Mesenchymal stem cell (in vitro differentiated cells and primary cell): Measurements from ENCODE around the gene ACKR3.

Source experiments
- DNase-seq: peaks from one replicate; pipeline ENCODE4 v3.0.0-alpha.2; 2013
- H2AFZ ChIP-seq: one replicate; pipeline ENCODE4 v1.6.1; 2013; ENCODE audit warnings: low read depth, mild to moderate bottlenecking, control low read depth, inconsistent platforms, low read length, moderate library complexity
- H2AK5ac ChIP-seq: 2 replicates; pipeline ENCODE4 v1.6.1; 2013; ENCODE audit warnings: low read length, moderate library complexity, mild to moderate bottlenecking, inconsistent platforms; ENCODE audit not compliant: severe bottlenecking
- H2BK120ac ChIP-seq: one replicate; pipeline ENCODE4 v1.6.1; 2013; ENCODE audit warnings: low read depth, mild to moderate bottlenecking, inconsistent platforms, low read length, moderate library complexity
- H2BK12ac ChIP-seq, 2 experiments: one replicate each; pipeline ENCODE4 v1.6.1; 2013; ENCODE audit warnings: inconsistent platforms in 2 of 2, low read length in 2 of 2, mild to moderate bottlenecking in 2 of 2, moderate library complexity in 2 of 2, control low read depth in 1 of 2
- H2BK15ac ChIP-seq: one replicate; pipeline ENCODE4 v1.6.1; 2013; ENCODE audit warnings: mild to moderate bottlenecking, low read depth, inconsistent platforms; ENCODE audit not compliant: poor library complexity, severe bottlenecking
- H2BK5ac ChIP-seq: 2 replicates; pipeline ENCODE4 v1.6.1; 2013; ENCODE audit warnings: low read depth, mild to moderate bottlenecking, low read length, control low read depth, inconsistent platforms; ENCODE audit not compliant: poor library complexity, severe bottlenecking
- H3K14ac ChIP-seq, 2 experiments: one replicate each; pipeline ENCODE4 v1.6.1; 2013; ENCODE audit warnings: inconsistent platforms in 2 of 2, low read length in 2 of 2, control low read depth in 1 of 2, mild to moderate bottlenecking in 1 of 2, moderate library complexity in 1 of 2
- H3K18ac ChIP-seq, 2 experiments: one replicate each; pipeline ENCODE4 v1.6.1; 2013; ENCODE audit warnings: inconsistent platforms in 2 of 2, low read length in 2 of 2, control low read depth in 1 of 2, low read depth in 1 of 2, mild to moderate bottlenecking in 1 of 2
- H3K23ac ChIP-seq, 2 experiments: one replicate each; pipeline ENCODE4 v1.6.1; 2013; ENCODE audit warnings: inconsistent platforms in 2 of 2, low read length in 2 of 2, mild to moderate bottlenecking in 2 of 2, moderate library complexity in 2 of 2, control low read depth in 1 of 2
- H3K27ac ChIP-seq: 2 replicates; pipeline ENCODE4 v1.5.1; 2013; ENCODE audit warnings: mild to moderate bottlenecking, moderate library complexity, low read length, control low read depth, inconsistent platforms; ENCODE audit not compliant: poor library complexity, severe bottlenecking
- H3K27me3 ChIP-seq, 2 experiments: 2 replicates each; pipeline versions ENCODE4 v1.6.1 to v1.7.0; 2013; ENCODE audit warnings: low read length in 2 of 2, mild to moderate bottlenecking in 2 of 2, moderate library complexity in 2 of 2, control low read depth in 1 of 2, inconsistent platforms in 1 of 2; ENCODE audit not compliant: control insufficient read depth in 1 of 2, insufficient read depth in 1 of 2
- H3K36me3 ChIP-seq, 2 experiments: 2 replicates each; pipeline versions ENCODE4 v1.6.1 to v1.7.0; 2013; ENCODE audit warnings: low read length in 2 of 2, control low read depth in 1 of 2, inconsistent platforms in 1 of 2, low read depth in 1 of 2, mild to moderate bottlenecking in 1 of 2; ENCODE audit not compliant: insufficient read depth in 2 of 2, control insufficient read depth in 1 of 2
- H3K4ac ChIP-seq, 2 experiments: one replicate each; pipeline ENCODE4 v1.6.1; 2013; ENCODE audit warnings: inconsistent platforms in 2 of 2, low read length in 2 of 2, mild to moderate bottlenecking in 2 of 2, moderate library complexity in 2 of 2, control low read depth in 1 of 2, low read depth in 1 of 2
- H3K4me1 ChIP-seq: 2 replicates; pipeline ENCODE4 v1.6.1; 2013; ENCODE audit warnings: low read depth, low read length, control low read depth; ENCODE audit not compliant: control insufficient read depth, insufficient read depth
- H3K4me2 ChIP-seq: 2 replicates; pipeline ENCODE4 v1.6.1; 2013; ENCODE audit warnings: low read length, mild to moderate bottlenecking, inconsistent platforms; ENCODE audit not compliant: poor library complexity, severe bottlenecking
- H3K4me3 ChIP-seq, 2 experiments: 2 replicates each; pipeline versions ENCODE4 v1.5.1 to v1.7.0; 2013; ENCODE audit warnings: low read length in 2 of 2, mild to moderate bottlenecking in 2 of 2, control low read depth in 1 of 2, low read depth in 1 of 2; ENCODE audit not compliant: insufficient read depth in 1 of 2
- H3K79me1 ChIP-seq: replicated peaks from 2 replicates; pipeline ENCODE4 v1.6.1; 2013; ENCODE audit warnings: mild to moderate bottlenecking, control low read depth, low read length, inconsistent platforms; ENCODE audit not compliant: poor library complexity, severe bottlenecking
- H3K9ac ChIP-seq: 2 replicates; pipeline ENCODE4 v1.7.0; 2013; ENCODE audit warnings: mild to moderate bottlenecking, low read length, moderate library complexity
- H3K9me3 ChIP-seq: 2 replicates; pipeline ENCODE4 v1.7.0; 2013; ENCODE audit warnings: mild to moderate bottlenecking, low read length; ENCODE audit not compliant: control insufficient read depth
- H4K8ac ChIP-seq: one replicate; pipeline ENCODE4 v1.6.1; 2013; ENCODE audit warnings: inconsistent platforms, mild to moderate bottlenecking, low read length, moderate library complexity
- H4K91ac ChIP-seq: one replicate; pipeline ENCODE4 v1.6.1; 2013; ENCODE audit warnings: mild to moderate bottlenecking, low read length, inconsistent platforms
- WGBS: methylation state at CpG from one replicate; pipeline ENCODE4 v1.1.7; 2013; ENCODE audit warnings: mixed read lengths; 5-methylcytosine and 5-hydroxymethylcytosine counted together

ACKR3 gene

GRCh38 chr2:236531195-236531594, 38.4 kb upstream of the ACKR3 start:
- H2BK5ac ChIP-seq, result no peak overlapping the region
- H2BK120ac ChIP-seq, result no peak overlapping the region
- no peak overlapping the region for H3K18ac ChIP-seq
- H4K8ac ChIP-seq, result no peak overlapping the region
- peaks cover 0 to 17% of the 10 kb centered on the region in 2 experiments for H3K27me3 ChIP-seq
- no peak overlapping the region for H3K27ac ChIP-seq
- no peak overlapping the region for H3K4me3 ChIP-seq
- H2BK12ac ChIP-seq, result no peak overlapping the region
- no peak overlapping the region for H3K9ac ChIP-seq
- H2AK5ac ChIP-seq, result no peak overlapping the region
- H3K23ac ChIP-seq, result no peak overlapping the region
- peaks cover 13% of the 10 kb centered on the region for H3K4me1 ChIP-seq
- H3K9me3 ChIP-seq, result no peaks in the 10 kb centered on the region
- no peak overlapping the region for H2BK15ac ChIP-seq
- H3K4me2 ChIP-seq, result no peak overlapping the region
- no peak overlapping the region for H4K91ac ChIP-seq
- no peak overlapping the region for H3K14ac ChIP-seq
- no peak for DNase-seq
- H3K36me3 ChIP-seq, result no peaks in the 10 kb centered on the region
- no peak overlapping the region for H2AFZ ChIP-seq
- no peak overlapping the region for H3K4ac ChIP-seq
- H3K79me1 ChIP-seq, result no peaks in the 10 kb centered on the region
- 91% methylated on average over 7 of the region's 7 CpGs for WGBS

GRCh38 chr2:236531996-236532395, 37.6 kb upstream of the ACKR3 start:
- no peaks in the 10 kb centered on the region for H3K36me3 ChIP-seq
- H3K4me1 ChIP-seq, result peaks cover 14% of the 10 kb centered on the region
- no peak overlapping the region for H3K4me3 ChIP-seq
- H3K79me1 ChIP-seq, result no peaks in the 10 kb centered on the region
- H3K14ac ChIP-seq, result no peak overlapping the region
- H2AK5ac ChIP-seq, result no peak overlapping the region
- H3K23ac ChIP-seq, result no peak overlapping the region
- no peak overlapping the region for H3K27ac ChIP-seq
- H3K9me3 ChIP-seq, result no peaks in the 10 kb centered on the region
- H2BK15ac ChIP-seq, result no peak overlapping the region
- 90% methylated on average over 1 of the region's 1 CpG for WGBS
- H4K91ac ChIP-seq, result no peak overlapping the region
- no peak for DNase-seq
- H3K18ac ChIP-seq, result no peak overlapping the region
- H4K8ac ChIP-seq, result no peak overlapping the region
- H2AFZ ChIP-seq, result no peak overlapping the region
- H3K9ac ChIP-seq, result no peak overlapping the region
- H2BK12ac ChIP-seq, result no peak overlapping the region
- H3K27me3 ChIP-seq, result peaks cover 0 to 21% of the 10 kb centered on the region in 2 experiments
- H3K4ac ChIP-seq, result no peak overlapping the region
- H2BK5ac ChIP-seq, result no peak overlapping the region
- H3K4me2 ChIP-seq, result no peak overlapping the region
- no peak overlapping the region for H2BK120ac ChIP-seq

GRCh38 chr2:236533343-236533742, 36.3 kb upstream of the ACKR3 start:
- H3K4ac ChIP-seq, result no peak overlapping the region
- H2BK15ac ChIP-seq, result no peak overlapping the region
- no peak overlapping the region for H3K27ac ChIP-seq
- no peak overlapping the region for H3K4me2 ChIP-seq
- H4K91ac ChIP-seq, result no peak overlapping the region
- no peak overlapping the region for H2AFZ ChIP-seq
- H3K36me3 ChIP-seq, result no peaks in the 10 kb centered on the region
- no peaks in the 10 kb centered on the region for H3K79me1 ChIP-seq
- no peak overlapping the region for H2BK12ac ChIP-seq
- no peak overlapping the region for H3K18ac ChIP-seq
- H2BK120ac ChIP-seq, result no peak overlapping the region
- H3K9me3 ChIP-seq, result no peaks in the 10 kb centered on the region
- H3K23ac ChIP-seq, result no peak overlapping the region
- WGBS, result 84% methylated on average over 4 of the region's 4 CpGs
- H3K4me1 ChIP-seq, result peaks cover 14% of the 10 kb centered on the region
- H4K8ac ChIP-seq, result no peak overlapping the region
- no peak overlapping the region for H3K9ac ChIP-seq
- H3K4me3 ChIP-seq, result no peak overlapping the region
- peaks cover 0 to 20% of the 10 kb centered on the region in 2 experiments for H3K27me3 ChIP-seq
- H3K14ac ChIP-seq, result no peak overlapping the region
- DNase-seq, result no peak
- no peak overlapping the region for H2BK5ac ChIP-seq
- H2AK5ac ChIP-seq, result no peak overlapping the region

- Histone ChIP-seq H3K9me3 (no peaks in the 10 kb centered on the region), H3K23ac (no peak overlapping the region), H2AK5ac (no peak overlapping the region), H3K4ac (no peak overlapping the region), H2AFZ (no peak overlapping the region), H3K18ac (no peak overlapping the region), H2BK120ac (no peak overlapping the region), H2BK12ac (no peak overlapping the region), H3K27me3 (peaks cover 0 to 20% of the 10 kb centered on the region in 2 experiments), H3K4me2 (no peak overlapping the region), H3K36me3 (no peaks in the 10 kb centered on the region), H3K27ac (peak overlapping the region; percentile 41), H3K14ac (no peak overlapping the region), H4K8ac (no peak overlapping the region), H2BK15ac (no peak overlapping the region), H3K4me1 (peaks cover 14% of the 10 kb centered on the region), H3K9ac (no peak overlapping the region), H3K4me3 (no peak overlapping the region), H2BK5ac (no peak overlapping the region), H4K91ac (no peak overlapping the region), H3K79me1 (no peaks in the 10 kb centered on the region)
- DNase-seq, result peak; percentile 22
- 63% methylated on average over 3 of the region's 5 CpGs for WGBS
Measured at GRCh38 chr2:236535024-236535423, 34.6 kb upstream of the ACKR3 start.
